Measurements from ENCODE around the gene STAB2. TPM values are rescaled to one million over a fixed set of nuclear protein-coding genes. Genes with fewer than 3 reads are reported as not detected.
A peak's percentile ranks its signal among the peaks of the same experiment; 100 is the strongest.

The STAB2 gene
- polyA plus RNA-seq, 6 donors from 2014 or later = not detected

DNA sequence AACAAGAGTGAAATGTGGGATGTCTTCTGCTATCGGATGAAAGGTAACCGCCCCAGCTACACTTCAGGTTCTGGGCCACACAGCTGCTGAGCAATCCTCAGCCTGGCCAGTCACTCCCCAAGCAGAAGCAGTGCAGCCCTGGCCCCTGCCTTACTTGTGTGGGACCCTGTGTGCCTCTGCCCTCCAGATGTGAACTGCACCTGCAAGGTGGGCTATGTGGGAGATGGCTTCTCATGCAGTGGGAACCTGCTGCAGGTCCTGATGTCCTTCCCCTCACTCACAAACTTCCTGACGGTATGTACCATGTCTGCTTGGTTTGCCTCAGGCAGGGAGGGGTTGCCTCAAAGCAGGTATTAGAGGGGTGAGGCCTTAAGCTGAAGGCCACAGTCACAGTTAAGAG, 168.4 kb downstream of the STAB2 start:
- H3K27ac Mint-ChIP-seq = no peak overlapping the region
- no peaks in the 10 kb centered on the region for H3K4me1 Mint-ChIP-seq
- H3K9me3 Mint-ChIP-seq = peaks cover 0 to 3% (median 0%) of the 10 kb centered on the region in 7 donors
- H3K27me3 Mint-ChIP-seq = peaks cover 3 to 28% (median 10%) of the 10 kb centered on the region in 3 donors
- H3K36me3 Mint-ChIP-seq = peaks cover 0 to 4% of the 10 kb centered on the region in 2 donors
- DNase-seq = no peak
- no peak for ATAC-seq (ENCODE audit: low read depth in 2 of 2)
- H3K4me3 Mint-ChIP-seq = no peak overlapping the region

DNA sequence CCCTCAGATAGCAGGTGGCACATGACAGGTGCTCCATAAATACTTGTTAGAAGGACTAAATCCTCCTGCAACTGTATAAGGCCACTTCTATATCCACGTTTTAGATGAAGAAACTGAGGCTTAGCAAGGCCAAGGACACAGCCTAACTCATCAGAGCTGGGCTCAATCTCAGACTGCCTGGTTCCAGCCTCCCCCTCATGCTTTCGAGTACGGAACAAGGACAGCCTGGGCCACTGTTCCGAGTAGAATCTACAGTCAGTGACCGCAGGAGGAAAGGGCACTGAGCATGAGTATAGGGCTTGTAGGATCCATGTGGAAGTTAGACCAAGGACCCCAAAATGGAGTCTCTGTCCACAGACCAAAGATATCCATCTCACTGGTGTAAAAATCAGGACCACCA, 169.4 kb downstream of the STAB2 start:
- no peak for DNase-seq
- no peak for ATAC-seq (ENCODE audit: low read depth in 2 of 2)
- H3K4me1 Mint-ChIP-seq = no peaks in the 10 kb centered on the region

GRCh38 chr12:103757248-103757647, 170.2 kb downstream of the STAB2 start:
- H3K27me3 Mint-ChIP-seq = peaks cover 0 to 14% (median 3%) of the 10 kb centered on the region in 3 donors
- DNase-seq = no peak
- H3K4me1 Mint-ChIP-seq = no peaks in the 10 kb centered on the region
- H3K27ac Mint-ChIP-seq = peak overlapping the region in 1 of 6 donors; percentile 13
- ATAC-seq (ENCODE audit: low read depth in 2 of 2) = no peak
- H3K36me3 Mint-ChIP-seq = peaks cover 0 to 4% of the 10 kb centered on the region in 2 donors
- H3K4me3 Mint-ChIP-seq = no peak overlapping the region
- peaks cover 0 to 3% (median 0%) of the 10 kb centered on the region in 7 donors for H3K9me3 Mint-ChIP-seq

More for the DNA sequence above, 169.4 kb downstream of the STAB2 start:
- no peak overlapping the region for H3K4me3 Mint-ChIP-seq
- peaks cover 0 to 3% (median 0%) of the 10 kb centered on the region in 7 donors for H3K9me3 Mint-ChIP-seq
- peaks cover 0 to 4% of the 10 kb centered on the region in 2 donors for H3K36me3 Mint-ChIP-seq
- H3K27me3 Mint-ChIP-seq = peaks cover 3 to 19% (median 3%) of the 10 kb centered on the region in 3 donors
- no peak overlapping the region for H3K27ac Mint-ChIP-seq

- Mint-ChIP-seq H3K9me3 (peaks cover 0 to 3% (median 0%) of the 10 kb centered on the region in 7 donors), H3K27ac (peak overlapping the region in 1 of 6 donors; percentile 49), H3K4me3 (no peak overlapping the region), H3K27me3 (peaks cover 0 to 13% (median 3%) of the 10 kb centered on the region in 3 donors), H3K36me3 (peaks cover 0 to 7% of the 10 kb centered on the region in 2 donors), H3K4me1 (no peaks in the 10 kb centered on the region)
- DNase-seq (no peak), ATAC-seq (ENCODE audit: low read depth in 2 of 2) (no peak)
Observed at GRCh38 chr12:103758310-103759089, 171.4 kb downstream of the STAB2 start.

DNA sequence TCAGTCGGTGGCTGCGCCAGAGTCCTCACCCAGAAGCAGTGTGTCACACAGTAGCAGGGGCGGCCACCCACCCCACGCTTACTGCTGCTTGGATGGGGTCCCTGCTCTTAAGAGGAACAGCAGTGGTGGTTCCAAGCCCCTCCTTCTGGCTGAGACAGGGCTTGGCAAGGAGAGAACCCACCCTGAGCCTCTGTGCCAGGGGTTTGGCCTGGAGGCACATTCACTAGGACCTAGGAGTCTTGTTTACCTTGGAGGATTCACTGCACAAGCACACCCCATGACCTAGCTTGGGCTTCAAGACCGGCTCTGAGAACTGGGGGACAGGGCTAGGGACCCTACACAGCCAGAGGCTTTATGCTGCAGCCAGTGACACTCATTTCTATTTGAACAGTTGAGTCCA, 175.4 kb downstream of the STAB2 start:
- Mint-ChIP-seq H3K9me3 (no peaks in the 10 kb centered on the region), H3K27me3 (no peaks in the 10 kb centered on the region), H3K36me3 (peaks cover 8 to 22% of the 10 kb centered on the region in 2 donors), H3K27ac (no peak overlapping the region), H3K4me1 (no peaks in the 10 kb centered on the region), H3K4me3 (no peak overlapping the region)
- DNase-seq = no peak
- ATAC-seq (ENCODE audit: low read depth in 2 of 2) = no peak

DNA sequence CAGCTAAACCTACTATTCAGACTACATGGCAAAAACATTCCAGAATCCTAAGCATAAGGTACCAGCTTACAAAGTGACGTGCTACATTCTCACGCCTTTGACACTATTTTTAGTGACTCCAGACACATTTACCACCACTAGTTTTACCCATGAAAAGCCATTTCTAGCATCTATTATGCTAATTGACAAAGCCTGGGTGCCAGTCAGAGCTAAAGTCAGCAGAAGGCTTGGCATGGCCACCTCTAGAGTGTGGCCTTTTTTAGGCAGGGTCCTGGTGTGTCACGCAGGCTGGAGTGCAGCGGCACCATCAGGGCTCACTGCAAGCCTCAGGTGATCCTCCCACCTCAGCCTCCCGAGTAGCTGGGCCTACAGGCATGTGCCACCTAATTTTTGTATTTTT, 178.2 kb downstream of the STAB2 start:
- ATAC-seq (ENCODE audit: low read depth in 2 of 2) = no peak

GRCh38 chr12:103766028-103766427, 179.0 kb downstream of the STAB2 start:
- no peak for ATAC-seq (ENCODE audit: low read depth in 2 of 2)
- H3K27me3 Mint-ChIP-seq = no peaks in the 10 kb centered on the region
- H3K4me3 Mint-ChIP-seq = no peak overlapping the region
- no peaks in the 10 kb centered on the region for H3K9me3 Mint-ChIP-seq
- no peak overlapping the region for H3K27ac Mint-ChIP-seq
- peaks cover 8 to 18% of the 10 kb centered on the region in 2 donors for H3K36me3 Mint-ChIP-seq
- no peaks in the 10 kb centered on the region for H3K4me1 Mint-ChIP-seq
- DNase-seq = no peak

More for the DNA sequence above, 178.2 kb downstream of the STAB2 start:
- no peak for DNase-seq
- no peak overlapping the region for H3K4me3 Mint-ChIP-seq
- H3K9me3 Mint-ChIP-seq = no peaks in the 10 kb centered on the region
- no peaks in the 10 kb centered on the region for H3K27me3 Mint-ChIP-seq
- peaks cover 8 to 18% of the 10 kb centered on the region in 2 donors for H3K36me3 Mint-ChIP-seq
- no peaks in the 10 kb centered on the region for H3K4me1 Mint-ChIP-seq
- H3K27ac Mint-ChIP-seq = no peak overlapping the region

GRCh38 chr12:103768467-103769123, 181.5 kb downstream of the STAB2 start:
- Mint-ChIP-seq H3K36me3 (peaks cover 8 to 14% of the 10 kb centered on the region in 2 donors), H3K27me3 (no peaks in the 10 kb centered on the region), H3K27ac (peak overlapping the region in 2 of 6 donors; percentile 14 to 47), H3K4me3 (no peak overlapping the region), H3K9me3 (no peaks in the 10 kb centered on the region), H3K4me1 (no peaks in the 10 kb centered on the region)
- no peak for DNase-seq
- ATAC-seq (ENCODE audit: low read depth in 2 of 2) = no peak

- no peak for DNase-seq
- H3K9me3 Mint-ChIP-seq = no peaks in the 10 kb centered on the region
- H3K4me1 Mint-ChIP-seq = no peaks in the 10 kb centered on the region
- no peak for ATAC-seq (ENCODE audit: low read depth in 2 of 2)
- H3K27ac Mint-ChIP-seq = peak overlapping the region in 1 of 6 donors; percentile 76
- H3K4me3 Mint-ChIP-seq = no peak overlapping the region
- H3K27me3 Mint-ChIP-seq = no peaks in the 10 kb centered on the region
- peaks cover 8 to 14% of the 10 kb centered on the region in 2 donors for H3K36me3 Mint-ChIP-seq
Observed at GRCh38 chr12:103769240-103769945, 182.3 kb downstream of the STAB2 start.

DNA sequence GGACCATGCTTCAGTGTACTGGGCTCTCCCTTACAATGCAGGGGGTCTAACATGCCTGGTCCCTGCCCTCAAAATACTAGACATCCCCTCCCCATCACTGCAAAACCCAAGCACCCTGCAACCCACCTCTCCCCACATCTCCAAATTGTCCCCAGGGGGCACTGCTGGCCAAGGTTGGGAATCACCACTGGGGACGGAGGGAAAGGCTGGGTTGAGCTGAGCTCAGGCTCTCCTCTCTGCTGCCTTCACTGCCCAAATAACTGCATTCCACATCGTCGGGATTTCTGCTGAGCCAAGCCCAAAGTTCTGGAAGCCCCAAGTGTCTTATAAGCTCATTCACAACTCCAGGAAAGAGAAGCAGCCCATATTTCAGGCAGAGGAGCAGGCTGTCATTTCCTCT, 184.4 kb downstream of the STAB2 start:
- Mint-ChIP-seq H3K4me1 (no peaks in the 10 kb centered on the region), H3K27me3 (no peaks in the 10 kb centered on the region), H3K36me3 (peaks cover 4 to 23% of the 10 kb centered on the region in 2 donors), H3K9me3 (no peaks in the 10 kb centered on the region), H3K4me3 (no peak overlapping the region), H3K27ac (peak overlapping the region in 1 of 6 donors; percentile 42)
- peak; percentile 19 for DNase-seq
- ATAC-seq (ENCODE audit: low read depth in 2 of 2) = no peak

GRCh38 chr12:103772367-103773108, 185.5 kb downstream of the STAB2 start:
- no peak for ATAC-seq (ENCODE audit: low read depth in 2 of 2)
- Mint-ChIP-seq H3K36me3 (peaks cover 0 to 28% of the 10 kb centered on the region in 2 donors), H3K27ac (no peak overlapping the region), H3K4me3 (no peak overlapping the region), H3K27me3 (no peaks in the 10 kb centered on the region), H3K4me1 (no peaks in the 10 kb centered on the region), H3K9me3 (no peaks in the 10 kb centered on the region)
- no peak for DNase-seq

DNA sequence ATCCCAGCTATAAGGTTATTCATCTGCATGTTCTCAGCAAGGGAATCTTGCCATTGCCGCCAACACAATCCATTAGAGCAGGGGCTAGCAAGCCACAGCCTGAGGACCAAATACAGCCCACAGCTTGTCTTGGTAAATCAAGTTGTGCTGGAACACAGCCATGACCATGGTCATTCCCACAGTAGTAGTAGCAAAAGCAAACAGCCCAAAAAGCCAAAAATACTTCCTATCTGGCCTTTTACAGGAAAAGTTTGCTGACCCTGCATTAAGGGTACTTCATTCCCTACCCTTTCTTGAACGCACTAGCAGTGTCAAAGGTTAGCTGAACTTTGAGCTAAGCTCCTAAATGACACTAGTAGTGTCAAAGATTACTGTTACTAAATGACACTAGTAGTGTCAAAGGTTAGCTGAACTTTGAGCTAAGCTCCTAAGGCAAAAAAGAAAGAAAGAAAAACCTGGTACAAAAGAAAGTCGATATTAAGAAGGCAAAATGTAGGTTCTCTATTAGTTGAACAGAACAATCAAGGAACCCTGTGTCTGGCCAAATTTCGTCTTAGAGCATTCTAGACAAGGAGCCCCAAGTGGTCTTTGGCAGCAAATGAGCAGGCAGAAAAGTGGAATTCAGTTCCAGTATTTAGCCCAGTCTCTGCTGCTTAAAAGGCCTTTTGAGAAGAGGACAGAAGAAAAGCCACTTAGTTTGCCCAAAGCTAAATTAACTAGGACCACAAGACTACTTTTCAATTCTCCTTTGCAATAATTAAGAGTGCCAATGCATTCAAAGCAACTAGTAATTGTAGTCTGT, 186.2 kb downstream of the STAB2 start:
- H3K4me1 Mint-ChIP-seq = no peaks in the 10 kb centered on the region
- peaks cover 0 to 33% of the 10 kb centered on the region in 2 donors for H3K36me3 Mint-ChIP-seq
- no peak overlapping the region for H3K4me3 Mint-ChIP-seq
- peak overlapping the region in 1 of 6 donors; percentile 25 for H3K27ac Mint-ChIP-seq
- H3K27me3 Mint-ChIP-seq = no peaks in the 10 kb centered on the region
- no peaks in the 10 kb centered on the region for H3K9me3 Mint-ChIP-seq
- no peak for DNase-seq
- ATAC-seq (ENCODE audit: low read depth in 2 of 2) = no peak

All from naive B cell (primary cell).